HG02623 (cell line): Measurements from ENCODE around the gene ARHGAP45.
A peak's percentile ranks its signal among the peaks of the same experiment; 100 is the strongest.

Experiments used
- ATAC-seq: cut with Tn5 transposase; IDR thresholded peaks from one replicate; pipeline ENCODE4 v1.9.1; 2021; ENCODE audit warnings: moderate library complexity; ENCODE audit not compliant: unreplicated experiment

Gene ARHGAP45

DNA sequence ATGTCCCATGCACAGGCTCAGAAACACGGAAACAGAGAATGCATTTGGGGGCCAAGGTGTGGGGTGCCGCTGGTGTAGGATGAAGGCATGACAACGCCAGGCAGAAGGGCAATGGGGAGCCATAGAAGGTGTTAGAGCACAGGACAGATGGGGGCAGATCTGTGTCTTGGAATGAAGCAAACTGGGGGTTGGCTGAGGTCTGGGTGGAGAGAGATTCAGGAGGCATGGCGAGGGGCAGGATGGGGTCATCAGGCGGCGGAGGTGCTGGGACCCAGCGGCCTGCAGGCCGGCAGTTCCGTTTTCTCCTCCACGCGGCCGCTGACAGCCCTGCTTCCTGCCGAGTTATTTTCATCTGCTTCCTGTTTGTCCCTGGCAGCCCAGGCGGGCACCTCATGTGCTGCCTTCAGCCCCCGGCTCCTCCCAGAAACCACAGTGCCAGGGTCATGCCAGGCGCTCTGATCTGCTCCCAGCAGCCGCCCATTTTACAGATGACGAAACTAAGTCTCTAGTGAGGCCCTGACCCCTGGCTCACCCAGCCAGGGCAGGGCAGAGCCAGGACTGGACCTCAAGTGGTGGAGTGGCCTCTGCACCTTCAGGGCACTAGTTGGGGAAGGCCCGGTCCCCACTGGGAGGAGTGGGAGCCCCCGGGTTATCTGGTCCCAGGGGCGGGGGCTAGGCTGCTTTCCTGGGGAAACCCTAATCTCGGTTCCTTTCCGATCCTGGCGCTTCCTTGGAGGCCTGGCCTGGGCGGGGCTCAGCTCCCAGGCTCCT, 2.2 kb downstream of the ARHGAP45 start:
- no peak for ATAC-seq

DNA sequence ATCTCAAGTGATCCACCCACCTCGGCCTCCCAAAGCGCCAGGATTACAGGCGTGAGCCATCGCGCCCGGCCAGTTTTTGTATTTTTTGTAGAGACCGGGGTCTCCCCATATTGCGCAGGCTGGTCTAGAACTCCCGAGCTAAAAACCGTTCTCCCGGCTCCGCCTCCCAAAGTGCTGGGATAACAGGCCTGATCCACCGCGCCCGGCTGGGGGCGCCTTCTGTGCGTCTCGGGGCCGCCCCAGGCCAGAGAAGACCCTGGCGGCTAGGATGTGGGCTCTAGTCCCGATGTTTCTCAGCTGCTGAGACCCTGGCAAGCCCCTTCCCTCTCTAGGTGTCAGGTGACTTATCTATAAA, 3.6 kb downstream of the ARHGAP45 start:
- no peak for ATAC-seq

DNA sequence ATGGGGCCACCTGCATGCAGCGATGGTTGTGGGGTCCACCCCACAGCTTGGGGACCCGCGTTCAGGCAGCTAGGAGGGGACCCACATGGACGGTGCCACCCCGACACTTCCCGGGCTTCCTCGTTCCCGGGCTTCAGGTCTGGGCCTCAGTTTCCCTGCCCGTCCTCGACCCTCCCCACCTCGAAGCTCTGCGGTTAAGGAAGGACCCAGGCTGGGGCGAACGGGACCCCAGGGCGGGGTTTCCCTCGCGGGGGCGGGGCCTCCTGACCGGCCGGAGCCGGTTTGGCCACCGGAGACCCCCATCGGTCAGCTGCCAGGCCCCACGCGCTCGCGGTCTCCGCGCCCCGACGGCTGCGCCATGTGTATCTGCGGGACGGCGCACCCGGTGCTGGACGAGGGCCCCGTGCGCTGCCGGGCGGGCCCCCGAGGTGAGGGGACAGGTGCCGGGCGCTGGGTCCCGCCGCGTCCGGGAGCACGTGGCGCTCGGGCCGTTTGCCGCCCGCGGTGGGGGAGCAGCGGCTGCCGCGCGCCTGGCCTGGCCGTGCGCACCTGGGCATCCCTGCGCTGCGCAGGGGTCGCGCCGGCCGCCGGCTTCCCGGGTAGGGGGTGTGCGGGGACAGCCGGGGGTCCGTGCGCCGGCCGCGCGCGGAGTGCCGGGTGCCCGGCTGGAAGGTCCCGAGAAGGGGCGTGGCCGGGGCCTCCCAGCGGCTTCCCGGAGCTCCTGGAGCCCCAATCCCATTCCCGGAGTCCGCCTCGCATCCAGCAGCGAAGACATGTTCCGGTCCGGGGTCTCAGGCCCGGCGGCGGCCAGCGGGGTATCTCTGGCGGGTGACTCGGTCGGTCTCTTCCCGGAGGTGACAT, 4.2 kb downstream of the ARHGAP45 start:
- no peak for ATAC-seq

DNA sequence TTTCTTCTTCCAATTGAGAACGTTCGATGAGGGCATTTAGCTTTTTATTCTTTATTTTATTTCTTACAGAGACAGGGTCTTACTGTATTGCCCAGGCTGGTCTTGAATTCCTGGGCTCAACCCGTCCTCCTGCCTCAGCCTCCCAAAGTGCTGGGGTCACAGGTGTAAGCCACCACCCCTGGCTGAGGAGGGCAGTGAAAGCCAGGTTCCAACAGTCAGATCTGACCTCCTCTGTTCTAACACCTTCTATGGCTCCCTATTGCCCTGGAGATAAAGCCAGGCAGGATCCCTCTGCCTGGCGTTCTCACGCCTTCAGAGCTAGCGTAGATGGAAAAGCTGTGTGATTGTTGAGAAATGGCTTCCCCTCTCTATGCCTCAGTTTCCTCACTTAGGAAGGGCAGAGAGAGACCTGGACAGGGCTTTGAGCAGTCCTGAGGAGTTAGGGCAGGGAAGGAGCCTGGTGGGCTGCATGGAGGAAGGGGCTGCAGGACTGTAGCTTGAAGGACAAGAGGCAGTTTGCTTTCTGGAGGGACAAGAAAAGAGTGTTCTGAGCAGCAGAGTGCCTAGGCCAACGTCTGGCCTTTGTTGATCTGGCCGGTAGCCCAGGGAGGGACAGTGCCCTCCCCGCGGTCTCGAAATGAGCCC, 5.5 kb downstream of the ARHGAP45 start:
- ATAC-seq = no peak

DNA sequence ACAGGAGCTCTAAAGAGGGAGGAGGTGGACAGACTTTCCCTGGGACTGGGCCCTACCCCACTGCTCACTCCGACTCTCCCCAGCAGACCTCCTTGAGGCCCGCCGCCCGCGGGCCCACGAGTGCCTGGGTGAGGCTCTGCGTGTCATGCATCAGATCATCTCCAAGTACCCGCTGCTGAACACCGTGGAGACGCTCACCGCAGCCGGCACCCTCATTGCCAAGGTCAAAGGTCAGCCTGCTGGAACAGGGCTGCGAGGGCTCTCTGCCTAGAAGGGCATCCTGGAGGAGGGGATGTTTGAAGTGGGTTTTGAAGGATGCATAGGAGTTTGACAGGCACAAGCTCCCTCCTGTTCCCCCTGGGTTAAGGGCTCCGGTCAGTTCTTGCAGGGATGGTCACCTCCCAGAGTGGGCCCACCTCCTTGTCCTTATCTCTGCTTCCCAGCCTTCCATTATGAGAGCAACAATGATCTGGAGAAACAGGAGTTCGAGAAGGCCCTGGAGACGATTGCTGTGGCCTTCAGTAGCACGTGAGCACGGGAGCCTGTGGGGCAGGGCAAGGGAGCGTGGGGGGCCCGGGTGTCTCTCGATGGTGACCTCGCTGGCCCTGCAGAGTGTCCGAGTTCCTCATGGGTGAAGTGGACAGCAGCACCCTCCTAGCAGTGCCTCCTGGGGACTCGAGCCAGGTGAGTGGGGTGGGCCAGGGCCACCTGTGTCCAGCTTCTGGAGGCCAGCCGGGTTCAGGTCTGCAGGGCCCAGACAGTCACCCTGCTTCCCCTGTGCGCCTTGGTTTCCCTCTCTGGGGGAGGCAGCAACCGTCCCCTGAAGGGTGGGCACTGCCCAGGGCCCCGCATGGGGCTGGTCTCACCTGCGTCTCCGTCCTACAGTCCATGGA, 6.3 kb downstream of the ARHGAP45 start:
- no peak for ATAC-seq

DNA sequence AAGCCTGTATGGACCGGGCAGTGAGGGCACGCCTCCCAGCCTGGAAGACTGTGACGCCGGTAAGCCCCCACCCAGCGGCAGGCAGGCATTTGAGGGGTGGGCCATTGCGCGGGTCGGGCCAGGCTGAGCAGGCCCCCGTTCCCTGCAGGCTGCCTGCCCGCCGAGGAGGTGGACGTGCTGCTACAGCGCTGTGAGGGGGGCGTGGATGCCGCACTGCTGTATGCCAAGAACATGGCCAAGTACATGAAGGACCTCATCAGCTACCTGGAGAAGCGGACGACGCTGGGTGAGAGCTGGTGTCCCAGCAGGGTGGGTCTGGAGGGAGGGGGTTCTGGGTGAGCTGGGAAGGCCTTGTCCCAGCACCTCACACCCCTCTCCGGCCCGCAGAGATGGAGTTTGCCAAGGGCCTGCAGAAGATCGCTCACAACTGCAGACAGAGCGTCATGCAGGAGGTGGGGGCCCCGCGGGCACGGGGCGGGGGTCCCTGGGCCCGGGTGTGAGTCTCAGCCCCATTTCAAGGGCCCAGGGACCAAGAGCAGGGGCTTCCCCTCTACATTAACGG, 7.1 kb downstream of the ARHGAP45 start:
- no peak for ATAC-seq

DNA sequence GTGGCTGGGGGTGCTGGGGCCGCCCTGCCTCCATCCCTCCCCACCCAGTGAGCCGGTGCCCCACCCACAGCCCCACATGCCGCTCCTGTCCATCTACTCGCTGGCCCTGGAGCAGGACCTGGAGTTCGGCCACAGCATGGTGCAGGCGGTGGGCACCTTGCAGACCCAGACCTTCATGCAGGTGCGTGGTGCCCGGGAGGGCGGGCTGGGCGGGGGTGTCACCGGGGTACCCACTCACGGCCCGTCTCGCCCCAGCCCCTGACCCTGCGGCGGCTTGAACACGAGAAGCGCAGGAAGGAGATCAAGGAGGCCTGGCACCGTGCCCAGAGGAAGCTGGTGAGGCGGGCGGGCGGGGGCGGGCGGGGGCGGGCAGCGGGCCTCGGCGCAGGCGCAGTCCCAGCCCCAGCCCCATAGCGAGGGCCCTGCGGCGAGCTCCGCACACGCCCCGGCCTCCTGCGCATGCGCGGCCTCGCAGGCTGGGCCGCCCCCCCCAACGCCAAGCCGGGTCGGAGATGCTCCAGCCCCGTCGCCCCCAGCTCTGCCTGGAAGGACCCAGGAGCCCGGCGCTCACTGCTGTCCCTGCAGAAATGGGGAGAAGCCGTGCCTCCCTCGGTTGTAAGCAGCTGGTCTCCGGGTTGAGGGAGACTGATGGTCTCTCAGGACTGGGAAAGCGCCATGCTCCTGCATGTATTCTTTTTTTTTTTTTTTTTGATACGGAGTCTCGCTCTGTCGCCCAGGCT, 7.7 kb downstream of the ARHGAP45 start:
- ATAC-seq = no peak

DNA sequence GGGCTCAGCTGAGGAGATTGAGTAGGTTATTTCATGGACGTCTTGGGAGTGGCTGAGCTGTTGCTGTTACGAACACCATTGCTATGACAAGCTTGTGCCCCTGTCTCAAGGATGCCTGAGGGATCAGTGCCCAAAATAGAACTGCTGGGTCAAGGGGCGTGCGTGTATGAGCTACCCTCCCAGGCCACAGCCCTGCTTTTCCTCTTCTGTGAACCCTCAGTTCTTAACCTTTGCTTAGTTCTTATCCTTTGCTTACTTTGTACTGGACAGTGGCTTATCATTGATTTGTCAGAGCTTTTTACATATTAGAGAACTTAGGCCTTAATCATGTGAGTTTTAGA, 9.0 kb downstream of the ARHGAP45 start:
- no peak for ATAC-seq

DNA sequence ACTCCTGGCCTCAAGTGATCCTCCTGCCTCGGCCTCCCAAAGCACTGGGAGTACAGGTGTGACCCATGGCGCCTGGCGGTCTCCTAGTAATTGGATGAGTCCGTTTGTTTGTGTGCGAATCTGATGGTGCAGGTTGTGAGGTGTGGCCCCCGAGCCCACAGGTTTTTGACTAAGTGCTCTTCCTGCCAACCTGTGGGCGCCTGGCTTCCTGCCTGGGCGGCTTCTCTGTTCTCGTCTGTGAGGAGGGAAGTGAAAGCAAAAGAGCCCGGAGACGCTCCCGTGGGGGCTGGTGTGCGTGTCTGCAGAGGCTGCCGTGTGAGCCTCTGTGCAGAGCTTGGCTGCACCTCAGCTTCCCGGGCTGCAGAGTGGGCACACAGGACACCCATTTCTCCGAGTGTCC, 10.0 kb downstream of the ARHGAP45 start:
- peak; percentile 54 for ATAC-seq

DNA sequence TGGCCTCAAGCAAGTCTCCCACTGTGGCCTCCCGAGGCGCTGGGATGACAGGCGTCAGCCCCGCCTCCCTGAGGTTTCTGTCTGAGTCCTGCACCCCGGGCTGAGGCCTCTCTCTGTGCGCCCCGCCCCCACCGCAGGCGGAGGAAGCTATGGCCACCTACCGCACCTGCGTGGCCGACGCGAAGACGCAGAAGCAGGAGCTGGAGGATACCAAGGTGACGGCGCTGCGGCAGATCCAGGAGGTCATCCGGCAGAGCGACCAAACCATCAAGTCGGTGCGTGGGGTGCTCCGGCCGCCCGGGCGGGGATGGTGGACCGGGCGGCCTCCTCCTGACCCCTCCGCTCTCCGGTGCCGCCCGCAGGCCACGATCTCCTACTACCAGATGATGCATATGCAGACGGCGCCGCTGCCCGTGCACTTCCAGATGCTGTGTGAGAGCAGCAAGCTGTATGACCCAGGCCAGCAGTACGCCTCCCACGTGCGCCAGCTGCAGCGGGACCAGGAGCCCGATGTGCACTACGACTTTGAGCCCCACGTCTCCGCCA, 12.7 kb downstream of the ARHGAP45 start:
- ATAC-seq = no peak

DNA sequence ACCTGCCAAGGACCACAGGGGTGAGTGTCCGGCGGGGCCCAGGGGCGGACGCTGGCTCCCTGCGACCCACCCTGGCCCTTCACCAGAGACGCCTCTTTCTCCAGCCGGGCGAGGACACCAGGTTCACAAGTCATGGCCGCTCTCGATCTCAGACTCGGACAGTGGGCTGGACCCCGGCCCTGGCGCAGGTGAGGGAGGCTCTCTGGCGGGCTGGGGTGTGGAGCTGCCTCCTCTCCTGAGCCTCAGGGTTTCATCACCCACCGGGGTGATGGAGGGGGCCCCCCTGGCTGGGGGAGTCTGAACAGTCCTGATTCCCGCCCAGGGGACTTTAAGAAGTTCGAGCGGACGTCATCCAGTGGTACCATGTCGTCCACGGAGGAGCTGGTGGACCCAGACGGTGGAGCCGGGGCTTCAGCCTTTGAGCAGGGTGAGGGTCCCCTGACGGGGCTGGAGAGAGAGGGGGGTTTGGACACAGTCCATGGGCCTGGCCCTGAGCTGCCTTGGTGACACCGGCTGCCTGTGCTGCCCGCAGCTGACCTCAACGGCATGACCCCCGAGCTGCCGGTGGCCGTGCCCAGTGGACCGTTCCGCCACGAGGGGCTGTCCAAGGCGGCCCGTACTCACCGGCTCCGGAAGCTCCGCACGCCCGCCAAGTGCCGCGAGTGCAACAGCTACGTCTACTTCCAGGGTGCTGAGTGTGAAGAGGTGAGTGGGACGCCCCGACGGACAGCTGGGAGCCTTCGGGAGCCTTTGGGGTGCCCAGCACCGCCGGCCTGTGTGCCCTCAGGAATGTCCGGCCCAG, 13.6 kb downstream of the ARHGAP45 start:
- ATAC-seq = no peak

DNA sequence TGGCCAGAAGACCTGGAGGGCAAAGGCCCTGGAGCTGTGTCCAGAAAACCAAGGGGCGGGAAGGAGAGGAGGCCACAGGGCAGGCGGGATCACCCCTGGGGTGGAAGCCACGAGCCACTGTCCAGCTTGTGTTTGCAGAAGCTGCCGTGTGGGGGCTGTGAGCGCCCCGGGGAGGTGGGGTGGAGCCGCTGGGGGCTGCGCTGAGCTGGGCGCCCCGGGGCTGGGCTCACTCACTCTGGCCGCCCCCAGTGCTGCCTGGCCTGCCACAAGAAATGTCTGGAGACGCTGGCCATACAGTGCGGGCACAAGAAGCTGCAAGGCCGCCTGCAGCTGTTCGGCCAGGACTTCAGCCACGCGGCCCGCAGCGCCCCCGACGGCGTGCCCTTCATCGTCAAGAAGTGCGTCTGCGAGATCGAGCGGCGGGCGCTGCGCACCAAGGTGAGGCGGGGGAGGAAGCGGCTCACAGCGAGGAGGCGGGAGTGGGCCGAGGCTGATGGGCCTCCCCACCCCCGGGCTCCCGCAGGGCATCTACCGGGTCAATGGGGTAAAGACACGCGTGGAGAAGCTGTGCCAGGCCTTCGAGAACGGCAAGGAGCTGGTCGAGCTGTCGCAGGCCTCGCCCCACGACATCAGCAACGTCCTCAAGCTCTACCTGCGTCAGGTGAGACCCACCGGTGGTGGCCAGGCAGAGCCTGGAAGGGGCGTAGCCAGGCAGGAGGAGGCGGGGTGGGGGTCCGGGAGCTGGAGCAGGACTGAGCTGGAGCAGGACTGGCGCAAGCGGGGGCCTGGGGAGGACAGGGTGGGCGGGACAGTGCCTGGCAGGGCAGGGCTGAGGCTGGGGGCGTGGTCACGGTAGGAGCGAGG, 14.6 kb downstream of the ARHGAP45 start:
- no peak for ATAC-seq

DNA sequence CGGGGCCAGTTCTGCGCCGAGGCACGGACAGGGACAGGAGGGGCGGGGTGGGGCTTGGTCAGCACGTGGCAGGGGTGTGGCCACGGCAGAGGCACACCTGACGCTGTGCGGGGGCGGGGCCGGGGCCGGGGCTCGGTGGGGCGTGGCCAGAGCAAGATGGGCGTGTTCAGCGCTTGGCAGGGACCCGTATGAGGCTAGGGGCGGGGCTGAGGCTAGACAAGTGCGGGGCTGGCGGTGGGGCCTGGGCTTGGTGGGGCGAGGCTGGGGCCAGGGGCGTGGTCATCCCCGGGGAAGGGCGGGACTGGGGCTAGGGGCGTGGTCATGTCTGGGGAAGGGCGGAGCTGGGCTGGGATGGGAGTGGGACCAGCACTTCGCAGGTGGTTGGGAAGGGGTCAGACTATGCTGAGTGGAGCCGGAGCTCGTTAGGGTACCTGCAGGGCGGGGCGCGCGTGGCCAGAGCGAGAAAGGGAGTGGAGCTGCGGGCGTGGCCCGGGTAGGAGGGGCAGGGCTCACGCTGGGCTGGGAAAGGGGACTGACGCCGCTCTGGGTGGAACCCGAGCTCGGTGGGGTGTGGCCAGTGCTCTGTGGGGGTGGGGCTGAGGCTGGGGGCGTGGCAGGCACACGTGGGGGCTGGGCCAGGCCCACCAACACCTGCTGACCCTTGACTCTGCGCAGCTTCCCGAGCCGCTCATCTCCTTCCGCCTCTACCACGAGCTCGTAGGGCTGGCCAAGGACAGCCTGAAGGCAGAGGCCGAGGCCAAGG, 15.4 kb downstream of the ARHGAP45 start:
- no peak for ATAC-seq

DNA sequence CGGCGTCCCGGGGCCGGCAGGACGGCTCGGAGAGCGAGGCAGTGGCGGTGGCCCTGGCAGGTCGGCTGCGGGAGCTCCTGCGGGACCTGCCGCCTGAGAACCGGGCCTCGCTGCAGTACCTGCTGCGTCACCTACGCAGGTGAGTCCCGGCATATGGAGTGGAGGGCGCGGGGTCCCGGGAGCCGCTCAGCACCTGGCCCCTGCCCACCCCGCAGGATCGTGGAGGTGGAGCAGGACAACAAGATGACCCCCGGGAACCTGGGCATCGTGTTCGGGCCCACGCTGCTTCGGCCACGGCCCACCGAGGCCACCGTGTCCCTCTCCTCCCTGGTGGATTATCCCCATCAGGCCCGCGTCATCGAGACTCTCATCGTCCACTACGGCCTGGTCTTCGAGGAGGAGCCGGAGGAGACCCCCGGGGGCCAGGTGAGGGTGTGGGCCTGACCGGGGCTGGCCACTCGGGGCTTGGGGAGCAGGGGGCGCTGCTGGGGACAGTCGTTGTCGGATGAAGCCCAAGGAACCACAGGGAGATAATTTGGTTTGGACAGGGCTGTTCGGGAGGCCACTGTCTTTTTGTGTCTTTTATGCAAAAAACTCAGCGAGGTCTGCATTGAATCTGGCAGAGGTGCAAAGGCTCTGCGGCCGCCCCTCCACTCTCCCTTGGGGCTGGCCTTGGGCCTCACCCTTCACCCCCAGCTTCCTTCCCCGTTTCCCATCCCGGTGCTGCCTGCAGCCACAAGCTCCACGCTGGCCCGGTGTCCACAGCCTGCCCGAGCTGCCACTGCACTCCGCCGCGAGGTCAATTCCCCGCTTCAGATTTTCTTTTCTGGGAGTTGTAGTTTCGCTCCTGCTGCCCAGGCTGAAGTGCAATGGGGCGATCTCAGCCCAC, 16.2 kb downstream of the ARHGAP45 start:
- no peak for ATAC-seq

DNA sequence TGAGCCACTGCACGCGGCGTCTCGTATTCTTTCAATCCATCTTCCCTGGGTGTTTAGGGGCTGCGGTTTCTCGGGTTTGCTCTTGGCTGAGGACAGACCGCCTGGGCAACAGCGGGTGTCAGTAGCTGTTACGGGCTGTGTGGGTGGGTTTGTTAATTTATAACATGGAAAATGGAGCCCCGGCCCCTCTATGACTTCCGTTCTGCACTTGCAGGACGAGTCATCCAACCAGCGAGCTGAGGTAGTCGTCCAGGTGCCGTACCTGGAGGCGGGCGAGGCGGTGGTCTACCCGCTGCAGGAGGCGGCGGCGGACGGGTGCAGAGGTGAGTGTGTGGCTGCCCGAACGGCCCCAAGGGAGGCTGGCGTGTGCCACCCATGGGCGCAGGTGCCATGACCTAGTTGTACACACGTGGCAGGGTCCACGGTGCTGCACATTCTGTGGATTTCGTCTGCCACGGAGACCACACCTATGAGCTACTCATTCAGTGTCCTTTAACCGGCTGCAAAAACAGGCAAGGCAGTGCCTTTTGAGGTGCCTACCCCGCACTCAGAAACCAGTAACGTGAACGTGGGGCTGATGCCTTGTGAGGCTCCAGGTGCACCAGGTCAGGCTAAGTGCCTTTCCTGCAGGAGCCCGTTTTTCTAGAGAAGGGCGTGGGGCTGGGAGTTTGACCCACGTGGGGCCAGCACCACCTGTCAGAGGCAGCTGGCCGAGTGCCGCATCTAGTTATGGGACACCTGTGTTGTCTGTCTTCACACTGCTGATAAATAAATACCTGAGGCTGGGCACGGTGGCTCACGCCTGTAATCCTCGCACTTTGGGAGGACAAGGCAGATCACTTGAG, 17.3 kb downstream of the ARHGAP45 start:
- ATAC-seq = no peak
